ENCODE results near the gene TCTN2. TPM values are rescaled to one million over a fixed set of nuclear protein-coding genes. Genes with fewer than 3 reads are reported as not detected.

Gene TCTN2
- total RNA-seq, 1 donor from 2014 or later = 8.3 TPM

DNA sequence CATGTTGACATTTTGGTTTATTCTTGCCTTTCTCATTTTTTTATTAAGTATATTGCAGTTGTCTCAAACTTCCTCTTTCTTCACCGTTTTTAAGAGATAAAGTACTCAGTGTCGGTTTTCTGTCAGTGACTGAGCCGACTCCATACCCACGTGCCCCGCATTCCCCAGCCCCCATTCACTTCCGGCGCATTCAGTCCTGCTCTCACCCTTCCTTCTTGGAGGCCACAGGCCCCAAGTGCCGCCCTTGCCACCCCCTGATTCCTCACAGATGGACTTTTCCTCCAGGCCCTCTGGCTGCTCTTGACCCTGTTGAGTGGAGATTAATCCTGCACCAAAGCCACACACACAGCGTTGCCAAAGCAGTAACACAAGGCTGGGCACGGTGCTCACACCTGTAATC lies 72.1 kb downstream of the TCTN2 start:
- DNase-seq = no peak

DNA sequence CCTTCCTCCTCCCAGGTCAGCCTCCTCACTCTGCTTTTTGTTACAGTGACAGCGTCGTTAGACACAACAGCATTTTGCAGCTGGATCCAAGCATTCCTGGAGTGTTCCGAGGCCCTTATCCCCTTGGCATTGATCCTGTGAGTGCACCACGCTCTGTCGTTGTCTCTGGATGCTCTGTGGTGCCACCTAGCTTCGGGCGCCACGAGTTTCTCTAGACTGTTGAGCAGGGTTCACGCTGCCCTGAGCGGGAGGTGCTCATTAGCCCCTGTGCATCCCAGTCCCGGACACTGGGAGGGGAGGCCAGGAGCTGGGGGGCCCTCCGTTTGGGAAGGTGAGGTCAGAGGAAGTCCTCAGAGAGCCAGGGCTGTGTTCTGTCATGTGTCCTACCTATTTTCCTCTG lies 73.9 kb downstream of the TCTN2 start:
- DNase-seq = no peak

DNA sequence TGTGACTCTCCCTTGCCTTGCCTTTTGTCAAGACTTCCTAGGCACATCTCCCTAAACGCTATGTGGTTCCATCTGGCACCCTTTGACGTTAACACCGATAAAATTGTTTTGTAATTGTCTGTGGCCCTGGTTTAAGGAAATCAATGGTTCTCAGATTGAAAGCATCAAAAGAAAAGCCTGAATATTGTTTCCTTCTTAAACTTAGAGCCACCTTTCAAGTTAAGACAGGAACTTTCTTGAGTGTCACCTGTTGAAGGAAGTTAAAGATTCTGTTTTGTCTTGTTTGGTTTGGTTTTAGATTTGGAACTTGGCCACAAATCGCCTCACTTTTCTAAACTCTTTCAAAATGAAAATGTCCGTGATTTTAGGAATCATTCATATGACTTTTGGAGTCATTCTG lies 76.4 kb downstream of the TCTN2 start:
- no peak for DNase-seq

DNA sequence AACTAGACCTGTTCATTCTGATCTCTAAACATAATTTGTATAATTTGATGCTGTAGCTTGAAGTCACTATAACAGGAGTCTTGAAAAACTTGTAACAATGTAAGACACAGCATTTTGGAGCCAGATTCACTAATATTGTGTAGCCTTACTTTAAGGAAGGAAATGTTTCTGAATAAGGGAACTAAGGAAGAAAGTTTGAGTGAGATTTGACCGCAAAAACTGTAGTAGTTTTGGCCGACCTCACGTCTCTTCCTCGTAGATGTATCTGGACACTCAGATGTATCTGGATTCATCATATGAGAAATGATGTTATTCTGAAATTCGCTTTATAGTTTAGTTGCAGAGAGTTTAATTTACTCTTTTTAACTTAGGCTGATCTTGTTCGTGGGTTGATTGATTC lies 77.2 kb downstream of the TCTN2 start:
- DNase-seq = no peak

DNA sequence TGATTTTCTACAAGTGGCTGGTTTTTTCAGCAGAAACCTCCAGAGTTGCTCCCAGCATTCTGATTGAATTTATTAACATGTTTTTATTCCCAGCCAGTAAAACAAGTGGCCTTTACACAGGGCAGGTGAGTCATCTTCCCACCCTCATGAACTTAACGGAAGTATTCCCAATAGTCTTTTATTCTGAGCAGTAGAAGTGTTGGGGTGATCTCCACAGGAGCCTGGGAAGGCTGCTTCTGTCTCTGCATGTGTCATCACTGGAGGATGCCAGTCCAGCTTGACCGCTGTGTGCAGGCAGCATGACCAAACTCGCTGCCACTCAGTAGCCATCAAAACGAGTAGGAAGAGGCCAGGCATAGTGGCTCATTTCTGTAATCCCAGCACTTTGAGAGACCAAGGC lies 77.7 kb downstream of the TCTN2 start:
- DNase-seq = no peak

DNA sequence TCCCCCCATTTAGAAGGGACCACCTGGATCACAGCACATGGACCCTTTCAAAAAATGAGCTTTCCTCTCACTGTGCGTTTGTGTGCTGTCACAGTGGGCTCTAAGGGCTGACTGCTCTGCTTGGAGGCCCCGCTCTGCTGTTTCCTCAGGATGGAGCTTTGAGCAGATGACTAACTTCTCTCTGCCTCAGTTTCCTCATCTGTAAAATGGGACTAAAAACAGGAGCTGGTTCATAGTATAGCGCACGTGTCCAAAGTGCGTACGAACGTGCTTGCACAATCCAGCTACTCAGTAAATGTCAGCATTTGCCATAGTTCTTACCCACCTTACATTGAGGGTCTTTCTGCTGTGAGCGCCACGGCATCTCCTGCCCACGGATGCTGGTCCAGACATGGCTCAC lies 78.4 kb downstream of the TCTN2 start:
- no peak for DNase-seq

DNA sequence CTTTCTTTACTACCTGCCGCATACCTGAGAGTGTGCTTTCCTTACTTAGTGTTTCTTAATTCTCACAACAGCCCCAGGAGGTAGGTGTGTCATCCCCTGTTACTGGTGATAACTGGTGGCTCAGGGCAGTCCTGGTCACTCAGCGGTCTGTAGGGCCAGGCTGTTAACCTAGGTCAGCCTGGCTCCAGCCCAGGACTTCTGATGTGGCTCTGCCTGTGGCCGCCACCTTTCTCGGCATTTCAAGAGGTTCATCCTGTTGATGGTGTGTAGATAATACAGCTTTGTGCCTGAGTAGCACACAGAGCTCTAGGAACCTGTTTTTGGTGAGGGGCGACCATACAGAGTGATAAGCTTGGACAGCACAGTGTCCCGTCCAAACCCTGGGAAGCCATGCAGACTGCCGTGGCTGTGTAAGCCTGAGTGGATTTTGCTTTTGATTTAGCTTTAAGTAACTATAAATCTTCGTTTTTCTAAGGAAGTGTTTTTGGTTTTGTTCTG lies 79.3 kb downstream of the TCTN2 start:
- DNase-seq = no peak

DNA sequence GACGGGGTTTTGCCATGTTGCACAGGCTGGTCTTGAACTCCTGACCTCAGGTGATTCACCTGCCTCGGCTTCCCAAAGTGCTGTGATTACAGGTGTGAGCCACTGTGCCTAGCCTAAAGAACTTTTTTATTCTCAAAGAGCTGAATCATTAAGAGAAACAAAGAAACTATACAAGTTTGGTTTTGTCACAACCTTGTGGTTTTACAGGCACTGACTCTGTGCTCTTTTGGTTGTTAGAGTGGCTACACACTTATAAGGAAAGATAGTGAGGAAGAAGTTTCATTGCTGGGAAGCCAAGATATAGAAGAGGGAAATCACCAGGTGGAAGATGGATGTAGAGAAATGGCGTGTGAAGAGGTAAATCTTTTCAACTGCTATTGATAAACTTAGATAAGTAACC lies 81.1 kb downstream of the TCTN2 start:
- DNase-seq = no peak

DNA sequence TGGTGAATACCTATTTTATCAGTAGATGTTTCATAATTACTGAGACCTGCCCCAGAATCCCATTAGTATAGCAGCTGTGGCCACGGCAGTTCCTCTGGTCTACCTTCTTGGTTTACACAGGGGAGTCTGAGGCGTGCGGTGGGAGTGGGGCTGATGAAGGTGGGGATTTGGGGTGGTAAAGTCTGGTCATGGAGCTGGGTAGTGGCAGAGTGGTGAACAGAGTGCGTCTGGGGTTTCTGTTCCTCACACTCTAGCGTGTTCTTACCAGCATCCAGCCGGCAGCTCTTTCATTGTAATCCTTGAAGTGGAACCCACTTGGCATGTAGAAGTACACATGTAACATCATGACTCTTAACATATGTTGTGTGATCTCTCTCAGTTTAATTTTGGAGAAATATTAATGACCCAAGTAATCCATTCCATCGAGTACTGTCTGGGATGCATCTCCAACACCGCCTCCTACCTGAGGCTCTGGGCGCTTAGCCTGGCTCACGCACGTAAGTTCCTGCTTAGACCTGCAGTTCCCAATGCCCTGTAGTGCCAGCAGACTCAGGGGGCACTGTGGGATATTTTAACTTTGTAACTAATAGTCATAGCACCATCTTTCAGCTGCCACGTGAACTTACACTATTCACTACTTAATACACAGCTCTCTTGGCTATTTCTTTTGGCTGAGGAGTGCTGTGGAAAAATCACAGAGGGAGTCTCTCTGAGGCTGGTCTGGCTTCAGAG lies 83.3 kb downstream of the TCTN2 start:
- no peak for DNase-seq

DNA sequence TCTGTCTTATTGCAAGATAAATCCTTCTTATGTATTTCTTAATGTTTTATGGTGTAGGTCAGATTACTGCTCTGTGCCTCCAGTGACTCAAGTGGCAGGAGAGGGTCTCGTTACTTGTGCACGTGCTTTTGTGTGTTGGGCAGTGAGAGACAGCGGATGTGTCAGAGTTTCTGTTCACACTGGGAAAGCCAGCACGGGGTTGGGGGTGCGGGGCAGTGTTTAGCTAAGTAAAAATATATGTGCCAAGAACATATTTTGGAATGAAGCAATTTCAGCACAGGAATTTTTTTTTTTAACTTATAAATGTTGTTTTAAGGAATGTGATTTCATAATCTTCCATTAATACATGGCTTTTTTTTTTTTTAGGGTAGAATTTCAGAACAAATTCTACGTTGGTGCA lies 86.6 kb downstream of the TCTN2 start:
- peak; percentile 1 for DNase-seq

Other genes with a start within 250 kb of the TCTN2 start
- gene RILPL2, start 234.4 kb upstream of the TCTN2 start, total RNA-seq = 1.9 TPM
- 21.8 TPM for gene SNRNP35, start 213.0 kb upstream of the TCTN2 start, total RNA-seq
- gene RILPL1, start 137.4 kb upstream of the TCTN2 start, total RNA-seq = 7.9 TPM
- gene TMED2, start 86.6 kb upstream of the TCTN2 start, total RNA-seq = 190 TPM
- gene DDX55, start 69.0 kb upstream of the TCTN2 start, total RNA-seq = 16.9 TPM
- 28.3 TPM for gene EIF2B1, start 37.4 kb upstream of the TCTN2 start, total RNA-seq
- 23.4 TPM for gene GTF2H3, start 37.3 kb upstream of the TCTN2 start, total RNA-seq
- gene ATP6V0A2, start 41.2 kb downstream of the TCTN2 start, total RNA-seq = 19.8 TPM
- gene DNAH10, start 91.2 kb downstream of the TCTN2 start, total RNA-seq = 0.99 TPM